Panc1 (cell line): Measurements from ENCODE around the gene CHRNA5. TPM values are rescaled to one million over a fixed set of nuclear protein-coding genes. Genes with fewer than 3 reads are reported as not detected.
A peak's percentile ranks its signal among the peaks of the same experiment; 100 is the strongest.

Experiments used
- ATAC-seq: fragments of 200-7000 bp; cut with Tn5 transposase; 2 replicates; pipeline ENCODE4 v1.9.1; 2020; ENCODE audit warnings: mild to moderate bottlenecking, moderate library complexity
- BruUV-seq: library from RNA; stranded (reverse); fragments of 400-500 nt; replicated peaks from 2 replicates; lab custom pipeline; 2021; lab: Mats Ljungman, UMichigan
- CTCF ChIA-PET: fragments of 300-600 bp; sonication (Branson Sonifier 250); formaldehyde crosslinking; loops from one replicate; lab custom pipeline; 2022; ENCODE audit warnings: antibody characterized with exemption; lab: Charles Lee
- POLR2A ChIA-PET: fragments of 300-600 bp; sonication (Branson Sonifier 250); formaldehyde crosslinking; loops from one replicate; lab custom pipeline; 2022; ENCODE audit warnings: antibody characterized with exemption; lab: Charles Lee
- DNase-seq: peaks from one replicate; pipeline ENCODE4 v3.0.0-alpha.2; 2010; ENCODE audit warnings: low read depth, low spot score
- H3K27ac ChIP-seq: 2 replicates; pipeline ENCODE4 v1.5.1; 2011; ENCODE audit warnings: mild to moderate bottlenecking, low read length, inconsistent platforms
- H3K27me3 ChIP-seq: fragments of 200-500 bp; sonication (Bioruptor generic); 2 replicates; pipeline ENCODE4 v1.6.0; 2014; ENCODE audit warnings: low read length, inconsistent platforms; ENCODE audit not compliant: control insufficient read depth, insufficient read depth
- H3K36me3 ChIP-seq: fragments of 200-500 bp; sonication (Bioruptor generic); 2 replicates; pipeline ENCODE4 v1.5.1; 2014; ENCODE audit warnings: inconsistent platforms, mild to moderate bottlenecking, low read length, moderate library complexity; ENCODE audit not compliant: control insufficient read depth, insufficient read depth
- H3K4me1 ChIP-seq: 2 replicates; pipeline ENCODE4 v1.5.1; 2011; ENCODE audit warnings: inconsistent platforms, mild to moderate bottlenecking, low read length, moderate library complexity; ENCODE audit not compliant: control insufficient read depth, insufficient read depth
- H3K4me3 ChIP-seq, 2 experiments: 2 replicates each; pipeline ENCODE4 v1.5.1; 2011 to 2012; ENCODE audit warnings: low read depth in 2 of 2, low read length in 2 of 2, mild to moderate bottlenecking in 2 of 2, inconsistent platforms in 1 of 2, moderate library complexity in 1 of 2
- H3K9me3 ChIP-seq: fragments of 200-500 bp; sonication (Bioruptor generic); 2 replicates; pipeline ENCODE4 v1.5.1; 2014; ENCODE audit warnings: low read depth, mild to moderate bottlenecking, inconsistent platforms, low read length, moderate library complexity; ENCODE audit not compliant: control insufficient read depth, insufficient read depth
- POLR2AphosphoS5 ChIP-seq: IDR thresholded peaks from 2 replicates; pipeline ENCODE4 v1.6.1; 2012; ENCODE audit warnings: mild to moderate bottlenecking, low read depth, low read length, moderate library complexity
- SIN3A ChIP-seq: IDR thresholded peaks from 2 replicates; pipeline ENCODE4 v1.6.1; 2012; ENCODE audit warnings: low read depth, mild to moderate bottlenecking, low read length, moderate library complexity, borderline replicate concordance; ENCODE audit not compliant: insufficient read depth
- TCF7L2 ChIP-seq: IDR thresholded peaks from 2 replicates; pipeline ENCODE4 v1.6.1; 2011; ENCODE audit warnings: mild to moderate bottlenecking, low read depth, low read length, inconsistent platforms
- in situ Hi-C: cut with HindIII; loops from 2 replicates; pipeline ENCODE4 v1.10.0; 2016; ENCODE audit warnings: low sequenced_read_pairs, low pct_unique_long_range_greater_than_20kb
- intact Hi-C: fragments of 100-400 bp; cut with micrococcal nuclease; formaldehyde crosslinking; loops from one replicate; pipeline ENCODE4 v1.10.0; 2022; ENCODE audit not compliant: unreplicated experiment
- total RNA-seq: library from RNA; stranded (reverse); gene quantifications from one replicate; pipeline ENCODE4 v1.2.1, GENCODE V29; 2021; ENCODE audit not compliant: unreplicated experiment
- TF ChIP-seq, protein P1 (sequence below): fragments of 450-650 bp; IDR thresholded peaks from 2 replicates; pipeline ENCODE4 v1.5.1; 2017; ENCODE audit warnings: mild to moderate bottlenecking
- TF ChIP-seq, protein P2 (sequence below), 2 experiments: IDR thresholded peaks; 2 replicates each; pipeline ENCODE4 v1.6.1; 2011 to 2012; ENCODE audit warnings: low read depth in 2 of 2, control low read depth in 1 of 2, low read length in 1 of 2, mild to moderate bottlenecking in 1 of 2, moderate library complexity in 1 of 2; ENCODE audit not compliant: insufficient read depth in 1 of 2

CHRNA5 gene
- total RNA-seq, 1 experiment from 2014 or later: 52.4 TPM

DNA sequence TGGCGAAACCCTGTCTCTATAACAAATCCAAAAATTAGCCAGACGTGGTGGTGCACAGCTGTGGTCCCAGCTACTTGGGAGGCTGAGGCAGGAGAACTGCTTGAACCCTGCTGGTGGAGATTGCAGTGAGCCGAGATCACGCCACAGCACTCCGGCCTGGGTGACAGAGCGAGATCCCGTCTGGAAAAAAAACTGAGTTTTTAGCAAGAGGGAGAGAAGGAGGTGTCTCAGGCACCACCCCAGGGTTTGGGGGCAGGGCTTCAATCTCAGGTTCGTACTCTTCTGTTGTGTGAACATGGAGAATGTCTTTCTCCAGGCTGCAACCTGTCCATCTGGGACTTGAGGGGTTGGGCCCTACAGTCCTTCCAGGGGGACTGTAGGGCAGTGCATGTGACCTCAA, 52.7 kb downstream of the CHRNA5 start:
- CTCF ChIA-PET: no interaction called here
- no TSS peak for BruUV-seq
- ATAC-seq: peak; percentile 30
- Histone ChIP-seq H3K27ac (no peak overlapping the region), H3K4me1 (peaks cover 7% of the 10 kb centered on the region; the same call in 1 of the 2 replicates), H3K36me3 (no peaks in the 10 kb centered on the region), H3K9me3 (no peaks in the 10 kb centered on the region), H3K4me3 (no peak overlapping the region), H3K27me3 (peaks cover 5% of the 10 kb centered on the region)
- TF ChIP-seq SIN3A: no peak
- no peak for TF ChIP-seq POLR2AphosphoS5
- POLR2A ChIA-PET: no interaction called here
- no peak for DNase-seq
- intact Hi-C loops: loop anchor here (1.0 kb wide), 1 partner anchor 91 kb away; no protein-coding TSS in a partner anchor
- in situ Hi-C loops: no loop called here

DNA sequence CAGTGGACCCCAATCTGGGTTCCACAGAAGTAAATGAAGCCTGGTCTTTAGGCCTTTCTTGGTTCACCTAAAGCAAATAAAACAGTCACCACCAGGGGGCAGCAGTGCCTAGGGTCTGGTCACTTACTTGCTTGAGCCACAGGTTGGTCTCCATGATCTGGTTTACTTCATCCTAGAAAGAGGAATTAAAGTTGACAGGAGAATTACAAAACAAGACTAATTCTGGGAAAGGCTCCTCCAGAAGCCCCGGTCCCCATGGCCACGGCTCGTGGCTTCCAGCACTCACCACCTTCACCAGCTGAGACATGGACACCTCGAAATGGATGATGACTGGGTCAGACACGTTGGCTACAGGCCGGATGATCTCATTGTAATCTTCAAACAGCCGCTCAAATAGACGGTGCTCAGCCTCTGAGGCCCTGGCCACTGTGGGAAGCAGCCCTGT, 53.2 kb downstream of the CHRNA5 start:
- ChIA-PET CTCF (no interaction called here), POLR2A (no interaction called here)
- TF ChIP-seq, protein P1, sequence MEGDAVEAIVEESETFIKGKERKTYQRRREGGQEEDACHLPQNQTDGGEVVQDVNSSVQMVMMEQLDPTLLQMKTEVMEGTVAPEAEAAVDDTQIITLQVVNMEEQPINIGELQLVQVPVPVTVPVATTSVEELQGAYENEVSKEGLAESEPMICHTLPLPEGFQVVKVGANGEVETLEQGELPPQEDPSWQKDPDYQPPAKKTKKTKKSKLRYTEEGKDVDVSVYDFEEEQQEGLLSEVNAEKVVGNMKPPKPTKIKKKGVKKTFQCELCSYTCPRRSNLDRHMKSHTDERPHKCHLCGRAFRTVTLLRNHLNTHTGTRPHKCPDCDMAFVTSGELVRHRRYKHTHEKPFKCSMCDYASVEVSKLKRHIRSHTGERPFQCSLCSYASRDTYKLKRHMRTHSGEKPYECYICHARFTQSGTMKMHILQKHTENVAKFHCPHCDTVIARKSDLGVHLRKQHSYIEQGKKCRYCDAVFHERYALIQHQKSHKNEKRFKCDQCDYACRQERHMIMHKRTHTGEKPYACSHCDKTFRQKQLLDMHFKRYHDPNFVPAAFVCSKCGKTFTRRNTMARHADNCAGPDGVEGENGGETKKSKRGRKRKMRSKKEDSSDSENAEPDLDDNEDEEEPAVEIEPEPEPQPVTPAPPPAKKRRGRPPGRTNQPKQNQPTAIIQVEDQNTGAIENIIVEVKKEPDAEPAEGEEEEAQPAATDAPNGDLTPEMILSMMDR: peak; percentile 89
- 0 out of 2 replicates have a peak, but pooled peaks have one; percentile 19 for TF ChIP-seq TCF7L2
- TF ChIP-seq, protein P2, sequence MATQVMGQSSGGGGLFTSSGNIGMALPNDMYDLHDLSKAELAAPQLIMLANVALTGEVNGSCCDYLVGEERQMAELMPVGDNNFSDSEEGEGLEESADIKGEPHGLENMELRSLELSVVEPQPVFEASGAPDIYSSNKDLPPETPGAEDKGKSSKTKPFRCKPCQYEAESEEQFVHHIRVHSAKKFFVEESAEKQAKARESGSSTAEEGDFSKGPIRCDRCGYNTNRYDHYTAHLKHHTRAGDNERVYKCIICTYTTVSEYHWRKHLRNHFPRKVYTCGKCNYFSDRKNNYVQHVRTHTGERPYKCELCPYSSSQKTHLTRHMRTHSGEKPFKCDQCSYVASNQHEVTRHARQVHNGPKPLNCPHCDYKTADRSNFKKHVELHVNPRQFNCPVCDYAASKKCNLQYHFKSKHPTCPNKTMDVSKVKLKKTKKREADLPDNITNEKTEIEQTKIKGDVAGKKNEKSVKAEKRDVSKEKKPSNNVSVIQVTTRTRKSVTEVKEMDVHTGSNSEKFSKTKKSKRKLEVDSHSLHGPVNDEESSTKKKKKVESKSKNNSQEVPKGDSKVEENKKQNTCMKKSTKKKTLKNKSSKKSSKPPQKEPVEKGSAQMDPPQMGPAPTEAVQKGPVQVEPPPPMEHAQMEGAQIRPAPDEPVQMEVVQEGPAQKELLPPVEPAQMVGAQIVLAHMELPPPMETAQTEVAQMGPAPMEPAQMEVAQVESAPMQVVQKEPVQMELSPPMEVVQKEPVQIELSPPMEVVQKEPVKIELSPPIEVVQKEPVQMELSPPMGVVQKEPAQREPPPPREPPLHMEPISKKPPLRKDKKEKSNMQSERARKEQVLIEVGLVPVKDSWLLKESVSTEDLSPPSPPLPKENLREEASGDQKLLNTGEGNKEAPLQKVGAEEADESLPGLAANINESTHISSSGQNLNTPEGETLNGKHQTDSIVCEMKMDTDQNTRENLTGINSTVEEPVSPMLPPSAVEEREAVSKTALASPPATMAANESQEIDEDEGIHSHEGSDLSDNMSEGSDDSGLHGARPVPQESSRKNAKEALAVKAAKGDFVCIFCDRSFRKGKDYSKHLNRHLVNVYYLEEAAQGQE (IDR thresholded peaks at IDR 0.05; ENCODE audit: insufficient read depth in 1 of 2, low read depth in 2 of 2, low read length in 1 of 2): no peak
- TF ChIP-seq SIN3A: no peak
- intact Hi-C loops (loop anchor here (1.0 kb wide), 1 partner anchor 91 kb away; no protein-coding TSS in a partner anchor), in situ Hi-C loops (no loop called here)
- peak; percentile 64 for DNase-seq
- Histone ChIP-seq H3K4me3 (no peak overlapping the region), H3K27me3 (peaks cover 5% of the 10 kb centered on the region), H3K27ac (no peak overlapping the region), H3K4me1 (peaks cover 7% of the 10 kb centered on the region; the same call in 1 of the 2 replicates), H3K9me3 (no peaks in the 10 kb centered on the region), H3K36me3 (no peaks in the 10 kb centered on the region)
- BruUV-seq: no TSS peak
- peak; percentile 85 for ATAC-seq
